ENCODE data around the gene RTKN. TPM values are rescaled to one million over a fixed set of nuclear protein-coding genes. Genes with fewer than 3 reads are reported as not detected.

The RTKN gene
- total and polyA plus RNA-seq, 2 of the 13 experiments (the other 11 are each of a cell fraction or from before 2014, with no cell fraction given), result 159 to 166 TPM

GRCh38 chr2:74488643-74489481 is 47.1 kb upstream of the RTKN start (continued):
- TF ChIP-seq ZNF318 (CRISPR knock-in tag; IDR thresholded peaks at IDR 0.05) (no peak), DNMT1 (CRISPR knock-in tag; IDR thresholded peaks at IDR 0.05) (no peak), CREB1 (IDR thresholded peaks at IDR 0.05) (no peak), CREB1 (CRISPR knock-in tag; IDR thresholded peaks at IDR 0.05) (peak; percentile 82), ZNF691 (CRISPR knock-in tag; IDR thresholded peaks at IDR 0.05; ENCODE audit: borderline replicate concordance, low read depth) (no peak), BORCS8-MEF2B (CRISPR knock-in tag; IDR thresholded peaks at IDR 0.05) (peak; percentile 74; the same call in 1 of the 2 replicates), ZFP90 (CRISPR knock-in tag; IDR thresholded peaks at IDR 0.05; ENCODE audit: borderline replicate concordance) (peak; percentile 2; the same call in 1 of the 2 replicates), NKX3-1 (CRISPR knock-in tag; IDR thresholded peaks at IDR 0.05) (no peak), ZKSCAN5 (CRISPR knock-in tag; IDR thresholded peaks at IDR 0.05) (no peak), WIZ (CRISPR knock-in tag; IDR thresholded peaks at IDR 0.05) (0 out of 2 replicates have a peak, but pooled peaks have one; percentile 84), ZNF124 (CRISPR knock-in tag; IDR thresholded peaks at IDR 0.05) (peak; percentile 64; the same call in 1 of the 2 replicates), HDAC2 (CRISPR knock-in tag; IDR thresholded peaks at IDR 0.05) (peak; percentile 93), PREB (CRISPR knock-in tag; IDR thresholded peaks at IDR 0.05) (no peak), NRL (CRISPR knock-in tag; IDR thresholded peaks at IDR 0.05; ENCODE audit: borderline replicate concordance) (no peak), MEF2D (CRISPR knock-in tag; IDR thresholded peaks at IDR 0.05) (peak; percentile 44; the same call in 1 of the 2 replicates), RORA (CRISPR knock-in tag; IDR thresholded peaks at IDR 0.05) (no peak), ELF4 (CRISPR knock-in tag; IDR thresholded peaks at IDR 0.05; ENCODE audit: borderline replicate concordance) (no peak), KLF11 (CRISPR knock-in tag; IDR thresholded peaks at IDR 0.05) (no peak), EEA1 (CRISPR knock-in tag; IDR thresholded peaks at IDR 0.05; ENCODE audit: borderline replicate concordance) (no peak)
